Measurements from ENCODE around the gene JTB.

The JTB gene

GRCh38 chr1:153936011-153936802 is 41.3 kb downstream of the JTB start:
- no peak for TF ChIP-seq USF1 (IDR thresholded peaks at IDR 0.05)

GRCh38 chr1:153934746-153935145 is 42.7 kb downstream of the JTB start:
- TF ChIP-seq REST (IDR thresholded peaks at IDR 0.05; ENCODE audit: low read depth) (no peak), EP300 (IDR thresholded peaks at IDR 0.05; ENCODE audit: borderline replicate concordance) (no peak), TCF12 (IDR thresholded peaks at IDR 0.05; ENCODE audit: low read depth) (no peak), TEAD4 (IDR thresholded peaks at IDR 0.05) (no peak), EGR1 (IDR thresholded peaks at IDR 0.05) (no peak), NFIC (IDR thresholded peaks at IDR 0.05) (no peak)

GRCh38 chr1:153933955-153934354 is 43.5 kb downstream of the JTB start:
- no peak for TF ChIP-seq CREB1 (IDR thresholded peaks at IDR 0.05; ENCODE audit: low read depth)
- TF ChIP-seq MAX (IDR thresholded peaks at IDR 0.05) = no peak
- no peak for TF ChIP-seq TEAD4 (IDR thresholded peaks at IDR 0.05)
- TF ChIP-seq EP300 (IDR thresholded peaks at IDR 0.05; ENCODE audit: borderline replicate concordance) = no peak
- no peak for TF ChIP-seq EGR1 (IDR thresholded peaks at IDR 0.05)
- no peak for TF ChIP-seq USF1 (IDR thresholded peaks at IDR 0.05)
- no peak for TF ChIP-seq NFIC (IDR thresholded peaks at IDR 0.05)
- no peak for TF ChIP-seq REST (IDR thresholded peaks at IDR 0.05; ENCODE audit: low read depth)
- TF ChIP-seq FOXM1 (IDR thresholded peaks at IDR 0.05; ENCODE audit: borderline replicate concordance, low read depth) = no peak
- no peak for TF ChIP-seq RAD21 (IDR thresholded peaks at IDR 0.05; ENCODE audit: low read depth)
- no peak for TF ChIP-seq TCF12 (IDR thresholded peaks at IDR 0.05; ENCODE audit: low read depth)
- no peak for TF ChIP-seq ZBTB7A (IDR thresholded peaks at IDR 0.05; ENCODE audit: low read depth)
- TF ChIP-seq YY1 (IDR thresholded peaks at IDR 0.05; ENCODE audit: low read depth) = no peak
- no peak for TF ChIP-seq CEBPB (IDR thresholded peaks at IDR 0.05)
- no peak for TF ChIP-seq TAF1 (IDR thresholded peaks at IDR 0.05; ENCODE audit: low read depth)

GRCh38 chr1:153933430-153933829 is 44.0 kb downstream of the JTB start:
- no peak for TF ChIP-seq TCF12 (IDR thresholded peaks at IDR 0.05; ENCODE audit: low read depth)
- no peak for TF ChIP-seq EGR1 (IDR thresholded peaks at IDR 0.05)
- TF ChIP-seq TEAD4 (IDR thresholded peaks at IDR 0.05) = no peak
- TF ChIP-seq REST (IDR thresholded peaks at IDR 0.05; ENCODE audit: low read depth) = no peak
- no peak for TF ChIP-seq CEBPB (IDR thresholded peaks at IDR 0.05)
- TF ChIP-seq YY1 (IDR thresholded peaks at IDR 0.05; ENCODE audit: low read depth) = no peak
- no peak for TF ChIP-seq MAX (IDR thresholded peaks at IDR 0.05)
- no peak for TF ChIP-seq FOXM1 (IDR thresholded peaks at IDR 0.05; ENCODE audit: borderline replicate concordance, low read depth)
- no peak for TF ChIP-seq EP300 (IDR thresholded peaks at IDR 0.05; ENCODE audit: borderline replicate concordance)
- TF ChIP-seq CREB1 (IDR thresholded peaks at IDR 0.05; ENCODE audit: low read depth) = no peak
- TF ChIP-seq NFIC (IDR thresholded peaks at IDR 0.05) = no peak
- no peak for TF ChIP-seq TAF1 (IDR thresholded peaks at IDR 0.05; ENCODE audit: low read depth)
- TF ChIP-seq USF1 (IDR thresholded peaks at IDR 0.05) = no peak
- TF ChIP-seq ZBTB7A (IDR thresholded peaks at IDR 0.05; ENCODE audit: low read depth) = no peak
- no peak for TF ChIP-seq RAD21 (IDR thresholded peaks at IDR 0.05; ENCODE audit: low read depth)
